CD8-positive, alpha-beta memory T cell (primary cell): ENCODE results near the gene KCNN3. TPM values are rescaled to one million over a fixed set of nuclear protein-coding genes. Genes with fewer than 3 reads are reported as not detected.

Experiments used
- CTCF ChIA-PET: fragments of 350-600 bp; sonication (Branson Sonifier 250); formaldehyde crosslinking; loops from one replicate; lab custom pipeline; 2021; ENCODE audit warnings: antibody characterized with exemption; lab: Charles Lee
- POLR2A ChIA-PET: fragments of 350-600 bp; sonication (Branson Sonifier 250); formaldehyde crosslinking; loops from one replicate; lab custom pipeline; 2021; ENCODE audit warnings: antibody characterized with exemption; lab: Charles Lee
- DNase-seq, 5 donors: peaks; one replicate each; pipeline versions ENCODE4 v3.0.0 to v3.0.0-alpha.2; 2020 to 2022; ENCODE audit warnings: mixed read lengths in 1 of 5
- H3K27ac ChIP-seq: one replicate; pipeline ENCODE4 v1.7.0; 2013; ENCODE audit warnings: low read depth, mild to moderate bottlenecking, low read length, moderate library complexity
- H3K27me3 ChIP-seq: 2 replicates; pipeline ENCODE4 v1.7.0; 2013; ENCODE audit warnings: low read length, mild to moderate bottlenecking; ENCODE audit not compliant: insufficient read depth, poor library complexity, severe bottlenecking
- H3K36me3 ChIP-seq: 2 replicates; pipeline ENCODE4 v1.7.0; 2013; ENCODE audit warnings: mild to moderate bottlenecking, low read length, moderate library complexity; ENCODE audit not compliant: insufficient read depth
- H3K4me1 ChIP-seq: 2 replicates; pipeline ENCODE4 v1.7.0; 2013; ENCODE audit warnings: mild to moderate bottlenecking, low read length, moderate library complexity; ENCODE audit not compliant: insufficient read depth
- H3K4me3 ChIP-seq: 2 replicates; pipeline ENCODE4 v1.7.0; 2013; ENCODE audit warnings: mild to moderate bottlenecking, low read length
- H3K9me3 ChIP-seq: 2 replicates; pipeline ENCODE4 v1.7.0; 2013; ENCODE audit warnings: mild to moderate bottlenecking, low read length
- H3K27ac Mint-ChIP-seq, 8 donors: one replicate each; pipeline ENCODE4 v1.8.0; 2020 to 2021; ENCODE audit warnings: mixed read lengths in 8 of 8, mild to moderate bottlenecking in 6 of 8, inconsistent platforms in 3 of 8, moderate library complexity in 3 of 8
- H3K27me3 Mint-ChIP-seq, 2 donors: one replicate each; pipeline ENCODE4 v1.8.0; 2020 to 2021; ENCODE audit warnings: mixed read lengths in 2 of 2, mild to moderate bottlenecking in 1 of 2, moderate library complexity in 1 of 2
- H3K36me3 Mint-ChIP-seq, 3 donors: one replicate each; pipeline ENCODE4 v1.8.0; 2020 to 2021; ENCODE audit warnings: mixed read lengths in 3 of 3, inconsistent platforms in 1 of 3, mild to moderate bottlenecking in 1 of 3
- H3K4me1 Mint-ChIP-seq, 3 donors: one replicate each; pipeline ENCODE4 v1.8.0; 2020 to 2021; ENCODE audit warnings: mixed read lengths in 3 of 3, inconsistent platforms in 1 of 3, mild to moderate bottlenecking in 1 of 3
- H3K4me3 Mint-ChIP-seq, 7 donors: one replicate each; pipeline ENCODE4 v1.8.0; 2020 to 2021; ENCODE audit warnings: mixed read lengths in 7 of 7, mild to moderate bottlenecking in 6 of 7, moderate library complexity in 4 of 7, inconsistent platforms in 2 of 7
- H3K9me3 Mint-ChIP-seq, 5 donors: one replicate each; pipeline ENCODE4 v1.8.0; 2020 to 2022; ENCODE audit warnings: mixed read lengths in 5 of 5, mild to moderate bottlenecking in 3 of 5, moderate library complexity in 2 of 5, inconsistent platforms in 1 of 5
- polyA plus RNA-seq: library from polyadenylated mRNA; unstranded; fragments of 300-500 nt; fragmentation: Illumina TruSeq; gene quantifications from one replicate; pipeline ENCODE4 v1.2.3, GENCODE V29; 2021
- total RNA-seq, 2 experiments: library from RNA; stranded (reverse); gene quantifications; one replicate each; pipeline ENCODE4 v1.2.3, GENCODE V29; 2021

KCNN3 gene
- total and polyA plus RNA-seq, 3 experiments from 2014 or later, result 0.18 to 0.22 TPM; not detected in 1

GRCh38 chr1:154821083-154821482, 49.0 kb downstream of the KCNN3 start:
- no peaks in the 10 kb centered on the region for H3K4me1 ChIP-seq

GRCh38 chr1:154820646-154821045, 49.4 kb downstream of the KCNN3 start:
- no peaks in the 10 kb centered on the region for H3K9me3 ChIP-seq
- Mint-ChIP-seq H3K36me3 (no peaks in the 10 kb centered on the region), H3K27ac (peak overlapping the region in 2 of 8 donors; percentile 12 to 47), H3K4me3 (no peak overlapping the region), H3K27me3 (no peaks in the 10 kb centered on the region), H3K4me1 (peaks cover 6 to 12% (median 10%) of the 10 kb centered on the region in 3 donors), H3K9me3 (no peaks in the 10 kb centered on the region)
- ChIA-PET CTCF (interaction anchor here (2.1 kb wide), 1 partner anchor 11 kb away, joined by 6 read pairs; no protein-coding TSS in a partner anchor), POLR2A (no interaction called here)
- H3K27ac ChIP-seq, result no peak overlapping the region
- H3K36me3 ChIP-seq, result no peaks in the 10 kb centered on the region
- H3K4me3 ChIP-seq, result no peak overlapping the region
- no peaks in the 10 kb centered on the region for H3K4me1 ChIP-seq
- no peak for DNase-seq
- no peaks in the 10 kb centered on the region for H3K27me3 ChIP-seq

More at GRCh38 chr1:154821083-154821482, 49.0 kb downstream of the KCNN3 start:
- no peak for DNase-seq
- Histone ChIP-seq H3K4me3 (no peak overlapping the region), H3K9me3 (no peaks in the 10 kb centered on the region), H3K27ac (no peak overlapping the region), H3K27me3 (no peaks in the 10 kb centered on the region), H3K36me3 (no peaks in the 10 kb centered on the region)
- Mint-ChIP-seq H3K9me3 (no peaks in the 10 kb centered on the region), H3K4me3 (no peak overlapping the region), H3K27ac (no peak overlapping the region), H3K4me1 (peaks cover 6 to 12% (median 10%) of the 10 kb centered on the region in 3 donors), H3K36me3 (no peaks in the 10 kb centered on the region), H3K27me3 (no peaks in the 10 kb centered on the region)
- POLR2A ChIA-PET, result no interaction called here
- CTCF ChIA-PET, result interaction anchor here (2.1 kb wide), 1 partner anchor 11 kb away, joined by 6 read pairs; no protein-coding TSS in a partner anchor

- CTCF ChIA-PET, result interaction anchor here (0.9 to 2.1 kb wide), 4 partner anchors 10 to 59 kb away, joined by 4 to 7 read pairs (median 6); no protein-coding TSS in a partner anchor
- H3K27me3 ChIP-seq, result no peaks in the 10 kb centered on the region
- no peak overlapping the region for H3K4me3 ChIP-seq
- H3K27me3 Mint-ChIP-seq, result no peaks in the 10 kb centered on the region
- H3K36me3 Mint-ChIP-seq, result no peaks in the 10 kb centered on the region
- no peak overlapping the region for H3K4me3 Mint-ChIP-seq
- no peaks in the 10 kb centered on the region for H3K9me3 Mint-ChIP-seq
- H3K9me3 ChIP-seq, result no peaks in the 10 kb centered on the region
- POLR2A ChIA-PET, result no interaction called here
- no peaks in the 10 kb centered on the region for H3K4me1 ChIP-seq
- H3K27ac Mint-ChIP-seq, result peak overlapping the region in 3 of 8 donors; percentile 12 to 53 (median 47)
- H3K36me3 ChIP-seq, result no peaks in the 10 kb centered on the region
- DNase-seq, result peak in 2 of 5 donors; percentile 5 to 33
- H3K27ac ChIP-seq, result no peak overlapping the region
- peaks cover 6 to 12% (median 10%) of the 10 kb centered on the region in 3 donors for H3K4me1 Mint-ChIP-seq
These were observed 50.2 kb downstream of the KCNN3 start for GRCh38 chr1:154819628-154820590.

- Mint-ChIP-seq H3K27ac (no peak overlapping the region), H3K36me3 (no peaks in the 10 kb centered on the region), H3K27me3 (no peaks in the 10 kb centered on the region), H3K4me3 (no peak overlapping the region), H3K9me3 (no peaks in the 10 kb centered on the region), H3K4me1 (peaks cover 6 to 12% (median 10%) of the 10 kb centered on the region in 3 donors)
- H3K9me3 ChIP-seq, result no peaks in the 10 kb centered on the region
- ChIA-PET POLR2A (interaction anchor here (0.6 kb wide), 1 partner anchor 1787 kb away, joined by 6 read pairs; no protein-coding TSS in a partner anchor), CTCF (interaction anchor here (0.8 to 2.1 kb wide), 5 partner anchors 9 to 60 kb away, joined by 3 to 7 read pairs (median 6); no protein-coding TSS in a partner anchor)
- no peak for DNase-seq
- no peaks in the 10 kb centered on the region for H3K27me3 ChIP-seq
- no peaks in the 10 kb centered on the region for H3K4me1 ChIP-seq
- H3K4me3 ChIP-seq, result no peak overlapping the region
- H3K36me3 ChIP-seq, result no peaks in the 10 kb centered on the region
- H3K27ac ChIP-seq, result no peak overlapping the region
These were observed 51.2 kb downstream of the KCNN3 start for GRCh38 chr1:154818911-154819310.

- no peaks in the 10 kb centered on the region for H3K9me3 ChIP-seq
- H3K4me3 Mint-ChIP-seq, result no peak overlapping the region
- POLR2A ChIA-PET, result no interaction called here
- H3K27me3 ChIP-seq, result no peaks in the 10 kb centered on the region
- H3K27me3 Mint-ChIP-seq, result no peaks in the 10 kb centered on the region
- H3K9me3 Mint-ChIP-seq, result no peaks in the 10 kb centered on the region
- H3K4me1 ChIP-seq, result no peaks in the 10 kb centered on the region
- no peak overlapping the region for H3K27ac ChIP-seq
- H3K4me1 Mint-ChIP-seq, result peaks cover 6 to 12% (median 10%) of the 10 kb centered on the region in 3 donors
- no peak overlapping the region for H3K4me3 ChIP-seq
- no peak for DNase-seq
- H3K36me3 Mint-ChIP-seq, result no peaks in the 10 kb centered on the region
- no peaks in the 10 kb centered on the region for H3K36me3 ChIP-seq
- CTCF ChIA-PET, result no interaction called here
- peak overlapping the region in 1 of 8 donors; percentile 43 for H3K27ac Mint-ChIP-seq
These were observed 53.1 kb downstream of the KCNN3 start for GRCh38 chr1:154816937-154817336.

- H3K27ac ChIP-seq, result no peak overlapping the region
- no peaks in the 10 kb centered on the region for H3K27me3 ChIP-seq
- H3K4me3 ChIP-seq, result no peak overlapping the region
- ChIA-PET POLR2A (no interaction called here), CTCF (no interaction called here)
- no peaks in the 10 kb centered on the region for H3K36me3 Mint-ChIP-seq
- H3K4me1 ChIP-seq, result no peaks in the 10 kb centered on the region
- H3K4me1 Mint-ChIP-seq, result peaks cover 6 to 12% (median 10%) of the 10 kb centered on the region in 3 donors
- no peak overlapping the region for H3K4me3 Mint-ChIP-seq
- H3K27me3 Mint-ChIP-seq, result no peaks in the 10 kb centered on the region
- no peaks in the 10 kb centered on the region for H3K9me3 Mint-ChIP-seq
- peak overlapping the region in 1 of 8 donors; percentile 43 for H3K27ac Mint-ChIP-seq
- no peaks in the 10 kb centered on the region for H3K9me3 ChIP-seq
- H3K36me3 ChIP-seq, result no peaks in the 10 kb centered on the region
- DNase-seq, result no peak
These were observed 53.7 kb downstream of the KCNN3 start for GRCh38 chr1:154816369-154816768.

GRCh38 chr1:154813846-154814505, 56.1 kb downstream of the KCNN3 start:
- Mint-ChIP-seq H3K27me3 (no peaks in the 10 kb centered on the region), H3K4me3 (no peak overlapping the region), H3K4me1 (no peaks in the 10 kb centered on the region), H3K27ac (no peak overlapping the region), H3K36me3 (no peaks in the 10 kb centered on the region), H3K9me3 (no peaks in the 10 kb centered on the region)
- Histone ChIP-seq H3K36me3 (no peaks in the 10 kb centered on the region), H3K4me3 (no peak overlapping the region), H3K9me3 (no peaks in the 10 kb centered on the region), H3K27me3 (no peaks in the 10 kb centered on the region), H3K4me1 (no peaks in the 10 kb centered on the region), H3K27ac (no peak overlapping the region)
- CTCF ChIA-PET, result interaction anchor here (0.6 kb wide), 1 partner anchor 430 kb away, joined by 3 read pairs; no protein-coding TSS in a partner anchor
- POLR2A ChIA-PET, result interaction anchor here (0.8 kb wide), 1 partner anchor 24 kb away, joined by 3 read pairs; no protein-coding TSS in a partner anchor
- DNase-seq, result no peak
